ENCODE results near the gene LBR.

GRCh38 chr1:225426395-225427234 lies 1.2 kb downstream of the LBR start:
- no peak for TF ChIP-seq SUZ12 (IDR thresholded peaks at IDR 0.05; ENCODE audit: extremely low read depth, insufficient read depth, insufficient read length)
- no peak for TF ChIP-seq ZNF274 (IDR thresholded peaks at IDR 0.05; ENCODE audit: low read depth, low read length)

Measured in NT2/D1 (cell line).